Mucosa of descending colon (tissue), 3 donors: ENCODE data around the gene SERBP1. TPM values are rescaled to one million over a fixed set of nuclear protein-coding genes. Genes with fewer than 3 reads are reported as not detected.
A peak's percentile ranks its signal among the peaks of the same experiment; 100 is the strongest.
"Not testable (repeated sequence)": the region's sequence is repeated elsewhere in the genome, so short reads cannot be mapped to it uniquely, and the experiment has no call there.

ENCODE experiments used
- ATAC-seq: fragments of 200-7000 bp; cut with Tn5 transposase; one replicate; pipeline ENCODE4 v1.9.1; 2020; ENCODE audit warnings: mild to moderate bottlenecking, moderate library complexity
- DNase-seq, 3 donors: peaks; one replicate each; pipeline ENCODE4 v3.0.0-alpha.2; 2020
- H3K36me3 ChIP-seq: fragments of 200-600 bp; one replicate; pipeline ENCODE4 v1.8.0; 2021; ENCODE audit warnings: low read depth, mild to moderate bottlenecking
- H3K4me1 ChIP-seq: fragments of 200-600 bp; one replicate; pipeline ENCODE4 v1.8.0; 2021; ENCODE audit warnings: low read depth, mild to moderate bottlenecking
- H3K4me3 ChIP-seq: fragments of 200-600 bp; one replicate; pipeline ENCODE4 v1.8.0; 2021; ENCODE audit warnings: mild to moderate bottlenecking
- H3K9me3 ChIP-seq: fragments of 200-600 bp; one replicate; pipeline ENCODE4 v1.8.0; 2021; ENCODE audit warnings: mild to moderate bottlenecking
- intact Hi-C, 2 donors: fragments of 100-400 bp; cut with DNase I in 1 of 2; cut with micrococcal nuclease in 1 of 2; formaldehyde crosslinking; loops; one replicate each; pipeline versions ENCODE4 v1.11.0 to v1.11.1; 2022; cut with DNase I, micrococcal nuclease
- total RNA-seq, 3 donors: library from RNA; stranded (reverse); fragmentation: NEBNext Ultra II Directional in 2 of 3; extraction: Animal tissue kit (Norgen Biotek cat#: 25700) in 2 of 3; gene quantifications; one replicate each; pipeline versions ENCODE4 v1.2.1 to v1.2.4, GENCODE V29; 2021 to 2023
- TF ChIP-seq, protein P1 (sequence below): fragments of 200-600 bp; IDR thresholded peaks from one replicate; pipeline ENCODE4 v1.8.0; 2022; ENCODE audit warnings: antibody characterized with exemption, mild to moderate bottlenecking
- donor health status: DM: no; HTN: no; CAD: no; lungs with moderate emphysema.
- donor health status: DM: no; HTN: no; CAD: no.
- donor health status: DM: no; HTN: yes; CAD: no.

Gene SERBP1
- total RNA-seq, 3 donors from 2014 or later, result 134 to 160 (median 155) TPM

DNA sequence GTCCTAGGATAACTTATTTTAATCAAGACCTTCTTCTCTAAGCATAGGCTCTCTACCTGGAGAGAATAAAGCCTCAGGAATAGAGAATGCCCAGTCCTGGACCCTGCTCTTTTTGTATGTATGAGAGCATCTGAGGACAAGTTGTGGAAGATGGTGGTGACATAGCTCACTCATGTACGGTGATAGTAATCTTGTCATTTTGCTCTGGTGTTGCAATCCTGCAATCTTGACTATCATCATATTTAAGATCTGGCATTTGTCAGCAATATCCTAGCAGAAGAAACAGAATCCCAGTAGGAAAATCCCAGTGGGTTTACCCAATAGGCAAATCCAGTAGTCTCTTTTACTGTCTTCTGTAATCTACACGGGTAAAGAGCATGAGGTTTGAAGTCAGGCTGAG lies 21.6 kb upstream of the SERBP1 start:
- Histone ChIP-seq H3K4me3 (no peak overlapping the region), H3K36me3 (no peaks in the 10 kb centered on the region), H3K4me1 (no peaks in the 10 kb centered on the region), H3K9me3 (no peaks in the 10 kb centered on the region)
- DNase-seq (no peak), ATAC-seq (no peak)
- TF ChIP-seq, protein P1, sequence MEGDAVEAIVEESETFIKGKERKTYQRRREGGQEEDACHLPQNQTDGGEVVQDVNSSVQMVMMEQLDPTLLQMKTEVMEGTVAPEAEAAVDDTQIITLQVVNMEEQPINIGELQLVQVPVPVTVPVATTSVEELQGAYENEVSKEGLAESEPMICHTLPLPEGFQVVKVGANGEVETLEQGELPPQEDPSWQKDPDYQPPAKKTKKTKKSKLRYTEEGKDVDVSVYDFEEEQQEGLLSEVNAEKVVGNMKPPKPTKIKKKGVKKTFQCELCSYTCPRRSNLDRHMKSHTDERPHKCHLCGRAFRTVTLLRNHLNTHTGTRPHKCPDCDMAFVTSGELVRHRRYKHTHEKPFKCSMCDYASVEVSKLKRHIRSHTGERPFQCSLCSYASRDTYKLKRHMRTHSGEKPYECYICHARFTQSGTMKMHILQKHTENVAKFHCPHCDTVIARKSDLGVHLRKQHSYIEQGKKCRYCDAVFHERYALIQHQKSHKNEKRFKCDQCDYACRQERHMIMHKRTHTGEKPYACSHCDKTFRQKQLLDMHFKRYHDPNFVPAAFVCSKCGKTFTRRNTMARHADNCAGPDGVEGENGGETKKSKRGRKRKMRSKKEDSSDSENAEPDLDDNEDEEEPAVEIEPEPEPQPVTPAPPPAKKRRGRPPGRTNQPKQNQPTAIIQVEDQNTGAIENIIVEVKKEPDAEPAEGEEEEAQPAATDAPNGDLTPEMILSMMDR, result no peak
- intact Hi-C loops, result no loop called here

DNA sequence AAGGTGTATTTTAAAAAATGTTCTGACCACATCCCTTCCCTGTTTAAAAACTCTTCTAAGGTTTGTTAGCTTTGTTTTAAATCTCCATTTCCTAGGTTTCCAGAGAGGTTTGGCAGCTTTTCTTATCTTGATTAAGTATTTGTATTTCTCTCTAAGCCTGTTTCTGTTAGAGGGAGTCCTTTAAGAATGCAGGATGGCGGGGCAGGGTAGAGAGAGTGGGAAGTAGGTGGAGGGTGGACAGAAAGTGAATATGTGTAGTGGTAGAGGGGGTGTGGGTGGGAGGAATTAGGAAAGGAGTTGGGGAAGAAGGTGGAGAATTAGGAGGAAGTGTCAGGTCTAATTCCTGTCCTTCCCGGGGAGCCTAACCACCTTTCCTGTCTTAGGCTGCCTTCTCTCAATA lies 21.2 kb upstream of the SERBP1 start:
- intact Hi-C loops, result no loop called here
- ATAC-seq (no peak), DNase-seq (no peak)
- Histone ChIP-seq H3K36me3 (no peaks in the 10 kb centered on the region), H3K4me1 (no peaks in the 10 kb centered on the region), H3K4me3 (no peak overlapping the region), H3K9me3 (no peaks in the 10 kb centered on the region)
- TF ChIP-seq, protein P1, result no peak

DNA sequence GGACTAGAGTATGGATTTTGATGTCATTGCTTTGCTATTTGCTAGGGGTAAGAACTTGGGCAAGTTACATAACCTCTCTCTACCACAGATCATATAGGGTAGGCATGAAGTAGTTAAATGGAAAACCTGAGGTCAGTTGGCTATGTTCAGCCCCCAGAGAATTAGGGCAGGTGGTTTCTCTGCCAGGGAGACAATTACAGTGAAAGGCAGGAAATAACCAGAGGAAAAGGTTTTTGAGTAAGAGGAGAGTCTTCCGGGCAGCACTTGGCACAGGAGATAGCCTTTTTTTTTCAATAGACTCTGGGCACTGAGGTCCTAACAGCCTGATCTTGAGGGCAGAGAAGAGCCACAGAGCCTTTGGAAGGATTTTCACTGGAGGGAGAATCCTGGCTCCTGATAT lies 16.7 kb upstream of the SERBP1 start:
- H3K36me3 ChIP-seq, result no peaks in the 10 kb centered on the region
- intact Hi-C loops, result no loop called here
- ATAC-seq (no peak), DNase-seq (no peak)
- TF ChIP-seq, protein P1, result no peak
- H3K4me3 ChIP-seq, result no peak overlapping the region
- no peaks in the 10 kb centered on the region for H3K9me3 ChIP-seq
- H3K4me1 ChIP-seq, result no peaks in the 10 kb centered on the region

DNA sequence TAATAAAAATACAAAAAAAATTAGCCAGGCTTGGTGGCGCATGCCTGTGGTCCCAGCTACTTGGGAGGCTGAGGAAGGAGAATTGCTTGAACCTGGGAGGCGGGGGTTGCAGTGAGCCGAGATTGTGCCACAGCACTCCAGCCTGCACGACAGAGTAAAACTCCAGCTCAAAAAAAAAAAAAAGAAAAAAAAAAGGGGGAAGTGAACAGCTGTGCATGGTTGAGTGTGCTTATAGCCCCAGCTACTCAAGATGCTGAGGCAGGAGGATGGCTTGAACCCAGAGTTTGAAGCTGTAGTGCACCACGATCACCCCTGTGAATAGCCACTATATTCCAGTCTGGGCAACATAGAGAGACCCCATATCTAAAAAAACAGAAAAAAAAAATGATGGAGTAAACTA lies 15.8 kb upstream of the SERBP1 start:
- H3K4me3 ChIP-seq, H3K4me1 ChIP-seq, DNase-seq, H3K9me3 ChIP-seq, intact Hi-C loops, H3K36me3 ChIP-seq, ATAC-seq: not testable (repeated sequence)

DNA sequence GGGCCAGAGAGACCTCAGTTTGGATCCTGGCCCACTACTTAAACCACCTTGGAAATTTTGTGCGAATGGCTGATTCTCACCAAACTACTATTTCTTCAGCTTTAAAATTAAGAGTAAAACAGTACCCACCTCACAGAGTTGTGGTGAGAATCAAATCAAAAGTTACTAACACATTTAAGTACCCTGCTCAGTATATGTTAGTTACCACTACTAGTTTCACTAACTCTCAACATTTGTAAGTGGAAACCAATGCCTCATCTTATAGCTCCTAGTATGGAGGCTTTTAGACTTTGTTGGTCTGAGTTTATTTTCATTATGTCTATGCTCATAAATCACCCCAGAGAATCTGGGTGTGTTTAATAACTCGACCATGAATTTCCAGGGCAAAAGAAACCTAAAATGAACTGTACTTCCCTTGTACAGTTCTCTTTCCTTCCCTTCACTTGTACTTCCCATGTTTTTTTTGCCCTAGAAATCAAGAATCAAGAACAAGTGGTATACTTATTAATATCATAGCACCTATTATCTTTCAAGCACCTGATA lies 11.6 kb upstream of the SERBP1 start:
- H3K9me3 ChIP-seq, result no peaks in the 10 kb centered on the region
- H3K4me3 ChIP-seq, result no peak overlapping the region
- H3K36me3 ChIP-seq, result no peaks in the 10 kb centered on the region
- no peak for ATAC-seq
- H3K4me1 ChIP-seq, result no peaks in the 10 kb centered on the region
- TF ChIP-seq, protein P1, result no peak
- intact Hi-C loops, result no loop called here
- no peak for DNase-seq

DNA sequence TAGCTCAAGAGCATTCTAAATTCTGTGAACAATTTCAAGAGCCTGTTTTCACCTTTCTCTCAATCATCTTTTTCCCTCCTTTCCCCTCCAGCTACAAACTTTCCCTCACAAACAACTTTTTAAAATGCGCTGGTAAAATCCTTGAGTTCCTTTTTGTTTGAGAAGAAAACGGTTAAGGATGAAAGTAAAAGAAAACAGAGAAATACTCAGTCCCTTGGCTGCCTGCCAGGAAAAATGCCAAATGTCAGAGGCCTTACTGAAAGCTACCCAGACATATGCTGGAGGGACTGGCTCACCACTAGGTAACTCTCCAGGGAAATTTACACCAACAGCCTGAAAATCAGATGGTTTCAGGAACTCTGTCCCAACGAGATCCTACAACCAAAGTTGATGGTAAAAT lies 11.0 kb upstream of the SERBP1 start:
- intact Hi-C loops, result no loop called here
- H3K36me3 ChIP-seq, result no peaks in the 10 kb centered on the region
- H3K4me1 ChIP-seq, result no peaks in the 10 kb centered on the region
- DNase-seq (peak in 1 of 3 donors; percentile 42), ATAC-seq (no peak)
- no peak overlapping the region for H3K4me3 ChIP-seq
- no peaks in the 10 kb centered on the region for H3K9me3 ChIP-seq
- TF ChIP-seq, protein P1, result no peak
